Endothelial cell of umbilical vein (primary cell): Measurements from ENCODE around the gene APP. TPM values are rescaled to one million over a fixed set of nuclear protein-coding genes. Genes with fewer than 3 reads are reported as not detected.

Source experiments
- BruUV-seq: library from RNA; stranded (reverse); fragments of 400-500 nt; replicated peaks from 2 replicates; lab custom pipeline; 2021; lab: Mats Ljungman, UMichigan
- CTCF ChIA-PET: fragments of 300-600, 350-600 bp; sonication (Branson Sonifier 250); formaldehyde crosslinking; loops from one replicate; lab custom pipeline; 2021; ENCODE audit warnings: antibody characterized with exemption, inconsistent platforms; lab: Charles Lee
- POLR2A ChIA-PET: fragments of 300-600, 350-600 bp; sonication (Branson Sonifier 250); formaldehyde crosslinking; loops from one replicate; lab custom pipeline; 2021; ENCODE audit warnings: antibody characterized with exemption, inconsistent platforms; lab: Charles Lee
- DNase-seq: peaks from one replicate; pipeline ENCODE4 v3.0.0-alpha.2; 2011; ENCODE audit warnings: low read depth, low spot score
- FAIRE-seq: peaks from 2 replicates; lab custom pipeline; 2011; peaks lifted over from hg19 to GRCh38; lab: Jason Lieb, UNC
- H2AFZ ChIP-seq: 2 replicates; pipeline ENCODE4 v1.6.0; 2012; ENCODE audit warnings: low read depth, low read length, control low read depth, inconsistent platforms
- H3K27ac ChIP-seq: 2 replicates; pipeline ENCODE4 v1.5.1; 2011; ENCODE audit warnings: low read depth, mild to moderate bottlenecking, control low read depth, low read length, moderate library complexity; ENCODE audit not compliant: insufficient read depth
- H3K27me3 ChIP-seq, 2 experiments: 2 replicates each; pipeline versions ENCODE4 v1.6.0 to v1.6.1; 2011; ENCODE audit warnings: low read length in 2 of 2, mixed read lengths in 1 of 2; ENCODE audit not compliant: control insufficient read depth in 2 of 2, insufficient read depth in 2 of 2
- H3K36me3 ChIP-seq, 2 experiments: 2 replicates in 1 of 2; 3 replicates in 1 of 2; pipeline ENCODE4 v1.5.1; 2011; ENCODE audit warnings: low read length in 2 of 2, mild to moderate bottlenecking in 1 of 2, moderate library complexity in 1 of 2; ENCODE audit not compliant: control insufficient read depth in 2 of 2, insufficient read depth in 2 of 2; ENCODE audit errors: extremely low read depth in 1 of 2
- H3K4me1 ChIP-seq: 3 replicates; pipeline ENCODE4 v1.5.1; 2011; ENCODE audit warnings: mild to moderate bottlenecking, low read length; ENCODE audit not compliant: control insufficient read depth, insufficient read depth; ENCODE audit errors: extremely low read depth
- H3K4me2 ChIP-seq: 2 replicates; pipeline ENCODE4 v1.6.1; 2011; ENCODE audit warnings: low read length, control low read depth, mixed read lengths; ENCODE audit not compliant: insufficient read depth
- H3K4me3 ChIP-seq, 3 experiments: fragments of 200-600 bp in 1 of 3; sonication (generic), shearing (Covaris generic) in 1 of 3; replicated peaks in 1 of 3; 2 replicates each; pipeline ENCODE4 v1.5.1; 2011 to 2016; ENCODE audit warnings: control low read depth in 3 of 3, low read length in 3 of 3, mild to moderate bottlenecking in 2 of 3, inconsistent platforms in 1 of 3, low read depth in 1 of 3, moderate library complexity in 1 of 3; ENCODE audit not compliant: insufficient read depth in 1 of 3
- H3K79me2 ChIP-seq: 2 replicates; pipeline ENCODE4 v1.6.0; 2012; ENCODE audit warnings: low read length, inconsistent platforms; ENCODE audit not compliant: control insufficient read depth, insufficient read depth
- H3K9ac ChIP-seq: replicated peaks from 2 replicates; pipeline ENCODE3; 2011; ENCODE audit warnings: low read length, control low read depth; ENCODE audit not compliant: insufficient read depth; ENCODE audit errors: extremely low read depth
- H3K9me1 ChIP-seq: replicated peaks from 3 replicates; pipeline ENCODE4 v1.6.0; 2011; ENCODE audit warnings: mild to moderate bottlenecking, low read length; ENCODE audit not compliant: control insufficient read depth, insufficient read depth; ENCODE audit errors: extremely low read depth
- H3K9me3 ChIP-seq: replicated peaks from 2 replicates; pipeline ENCODE4 v1.5.1; 2012; ENCODE audit warnings: low read length, inconsistent platforms; ENCODE audit not compliant: control insufficient read depth, insufficient read depth
- H4K20me1 ChIP-seq: replicated peaks from 2 replicates; pipeline ENCODE3; 2011; ENCODE audit warnings: mild to moderate bottlenecking, low read length; ENCODE audit not compliant: control insufficient read depth, insufficient read depth; ENCODE audit errors: extremely low read depth
- EZH2 ChIP-seq: IDR thresholded peaks from 2 replicates; pipeline ENCODE4 v1.6.1; 2012; ENCODE audit warnings: borderline replicate concordance, low read depth, mild to moderate bottlenecking, moderate library complexity, low read length, inconsistent platforms; ENCODE audit not compliant: severe bottlenecking
- FOS ChIP-seq: IDR thresholded peaks from 2 replicates; pipeline ENCODE4 v1.6.1; 2011; ENCODE audit warnings: mild to moderate bottlenecking, low read length, moderate library complexity, borderline replicate concordance; ENCODE audit not compliant: insufficient read depth
- GATA2 ChIP-seq: IDR thresholded peaks from 2 replicates; pipeline ENCODE4 v1.7.0; 2011; ENCODE audit warnings: low read depth, mild to moderate bottlenecking, moderate library complexity, mixed read lengths, low read length; ENCODE audit not compliant: insufficient read length, insufficient read depth
- JUN ChIP-seq: IDR thresholded peaks from 2 replicates; pipeline ENCODE4 v1.6.1; 2011; ENCODE audit warnings: borderline replicate concordance, low read depth; ENCODE audit not compliant: insufficient read length, insufficient read depth
- MYC ChIP-seq: IDR thresholded peaks from one replicate; pipeline ENCODE4 v1.6.1; 2011; ENCODE audit warnings: mild to moderate bottlenecking, low read depth, low read length
- POLR2A ChIP-seq: IDR thresholded peaks from 2 replicates; pipeline ENCODE4 v1.6.1; 2012; ENCODE audit warnings: low read depth, mild to moderate bottlenecking, control low read depth, low read length
- POLR2AphosphoS5 ChIP-seq: IDR thresholded peaks from 2 replicates; pipeline ENCODE4 v1.6.1; 2012; ENCODE audit warnings: low read depth, mild to moderate bottlenecking, control low read depth, low read length, moderate library complexity; ENCODE audit not compliant: insufficient read depth
- dilution Hi-C: fragments of 300-500 bp; cut with MboI; formaldehyde crosslinking; loops from one replicate; pipeline ENCODE4 v1.15.0; 2019; ENCODE audit warnings: low sequenced_read_pairs; ENCODE audit not compliant: extremely low pct_ligation_motif_present
- intact Hi-C: fragments of 100-400 bp; cut with micrococcal nuclease; formaldehyde crosslinking; loops from one replicate; pipeline ENCODE4 v1.10.0; 2022
- polyA plus RNA-seq, 4 experiments: library from polyadenylated mRNA; depleted of rRNA in 3 of 4; stranded (reverse) in 3 of 4; unstranded in 1 of 4; fragments of >200 nt; gene quantifications; 2 replicates each; pipeline versions ENCODE4 v1.2.1 to v1.2.3, GENCODE V29; 2011 to 2012; ENCODE audit warnings: missing spikeins in 1 of 4
- total RNA-seq: library from RNA; stranded (reverse); gene quantifications from 2 replicates; pipeline ENCODE4 v1.2.3, GENCODE V29; 2021
- TF ChIP-seq, protein P1 (sequence below), 2 donors: IDR thresholded peaks; 1 replicate in 1 of 2; 2 replicates in 1 of 2; pipeline ENCODE4 v1.5.1; 2011; ENCODE audit warnings: low read length in 2 of 2, mild to moderate bottlenecking in 2 of 2, moderate library complexity in 2 of 2, control low read depth in 1 of 2, inconsistent platforms in 1 of 2, low read depth in 1 of 2; ENCODE audit not compliant: insufficient read depth in 1 of 2; ENCODE audit errors: extremely low read depth in 1 of 2
- TF ChIP-seq, protein P2 (sequence below): IDR thresholded peaks from 2 replicates; pipeline ENCODE4 v1.6.1; 2011; ENCODE audit not compliant: insufficient read depth, insufficient read length

Gene APP
- total and polyA plus RNA-seq, 2 donors (not counting 3 experiments of a cell fraction or from before 2014, with no cell fraction given), result 914 to 928 TPM

GRCh38 chr21:26148071-26148839, 22.3 kb downstream of the APP start:
- peak overlapping the region; percentile 75 for H3K27ac ChIP-seq
- peaks cover 0 to 4% of the 10 kb centered on the region in 2 experiments for H3K36me3 ChIP-seq
- H3K4me3 ChIP-seq, result peak overlapping the region in 1 of 3 experiments; percentile 17
- peak overlapping the region; percentile 66 for H3K4me2 ChIP-seq
- peak; percentile 64 for DNase-seq
- no peak overlapping the region for H2AFZ ChIP-seq
- peak overlapping the region; percentile 43 for H3K9ac ChIP-seq
- dilution Hi-C loops (no loop called here), intact Hi-C loops (loop anchor here (1.0 to 2.0 kb wide), 2 partner anchors 8 to 21 kb away; no protein-coding TSS in a partner anchor)
- H4K20me1 ChIP-seq, result no peaks in the 10 kb centered on the region
- POLR2A ChIA-PET, result interaction anchor here (1.2 kb wide), 1 partner anchor 8 kb away, joined by 3 read pairs; no protein-coding TSS in a partner anchor
- no peaks in the 10 kb centered on the region for H3K9me1 ChIP-seq
- CTCF ChIA-PET, result interaction anchor here (0.9 to 1.2 kb wide), 3 partner anchors 11 to 252 kb away, joined by 3 to 4 read pairs (median 3); no protein-coding TSS in a partner anchor
- peak; percentile 43 for TF ChIP-seq POLR2AphosphoS5
- TF ChIP-seq EZH2, result no peak
- TF ChIP-seq MYC, result no peak
- no peak for TF ChIP-seq JUN
- no TSS peak for BruUV-seq
- H3K79me2 ChIP-seq, result peaks cover 97% of the 10 kb centered on the region
- H3K9me3 ChIP-seq, result no peaks in the 10 kb centered on the region
- H3K27me3 ChIP-seq, result no peaks in the 10 kb centered on the region
- FAIRE-seq, result peak; percentile 83
- peaks cover 40% of the 10 kb centered on the region for H3K4me1 ChIP-seq

DNA sequence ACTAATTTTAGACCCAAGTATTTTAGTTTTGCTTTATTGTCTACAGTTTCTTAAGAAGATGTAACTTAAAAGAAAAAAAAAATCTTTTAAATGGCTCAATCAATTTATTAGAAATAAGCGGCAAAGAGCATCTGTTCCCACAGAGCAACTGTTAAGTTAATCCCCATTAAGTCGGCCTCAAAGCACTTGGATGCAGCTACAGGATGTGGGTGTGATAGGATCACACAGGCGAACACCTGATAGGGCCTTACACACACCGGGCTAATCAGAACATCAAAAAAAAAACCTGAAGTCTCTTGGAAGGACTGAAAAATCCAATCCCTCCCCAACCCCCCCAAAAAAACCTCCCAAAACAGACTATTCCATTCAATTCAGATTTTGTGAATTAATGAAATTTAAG, 23.0 kb downstream of the APP start:
- FAIRE-seq (no peak), DNase-seq (no peak)
- no peak overlapping the region for H3K4me3 ChIP-seq
- intact Hi-C loops, result no loop called here
- H3K9me1 ChIP-seq, result no peaks in the 10 kb centered on the region
- TF ChIP-seq POLR2A (no peak), FOS (no peak), GATA2 (no peak), MYC (no peak), JUN (no peak), POLR2AphosphoS5 (no peak), EZH2 (no peak)
- TF ChIP-seq, protein P1, sequence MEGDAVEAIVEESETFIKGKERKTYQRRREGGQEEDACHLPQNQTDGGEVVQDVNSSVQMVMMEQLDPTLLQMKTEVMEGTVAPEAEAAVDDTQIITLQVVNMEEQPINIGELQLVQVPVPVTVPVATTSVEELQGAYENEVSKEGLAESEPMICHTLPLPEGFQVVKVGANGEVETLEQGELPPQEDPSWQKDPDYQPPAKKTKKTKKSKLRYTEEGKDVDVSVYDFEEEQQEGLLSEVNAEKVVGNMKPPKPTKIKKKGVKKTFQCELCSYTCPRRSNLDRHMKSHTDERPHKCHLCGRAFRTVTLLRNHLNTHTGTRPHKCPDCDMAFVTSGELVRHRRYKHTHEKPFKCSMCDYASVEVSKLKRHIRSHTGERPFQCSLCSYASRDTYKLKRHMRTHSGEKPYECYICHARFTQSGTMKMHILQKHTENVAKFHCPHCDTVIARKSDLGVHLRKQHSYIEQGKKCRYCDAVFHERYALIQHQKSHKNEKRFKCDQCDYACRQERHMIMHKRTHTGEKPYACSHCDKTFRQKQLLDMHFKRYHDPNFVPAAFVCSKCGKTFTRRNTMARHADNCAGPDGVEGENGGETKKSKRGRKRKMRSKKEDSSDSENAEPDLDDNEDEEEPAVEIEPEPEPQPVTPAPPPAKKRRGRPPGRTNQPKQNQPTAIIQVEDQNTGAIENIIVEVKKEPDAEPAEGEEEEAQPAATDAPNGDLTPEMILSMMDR (IDR thresholded peaks at IDR 0.05; ENCODE audit: extremely low read depth in 1 of 2, insufficient read depth in 1 of 2, low read depth in 1 of 2, low read length in 2 of 2), result no peak
- TF ChIP-seq, protein P2, sequence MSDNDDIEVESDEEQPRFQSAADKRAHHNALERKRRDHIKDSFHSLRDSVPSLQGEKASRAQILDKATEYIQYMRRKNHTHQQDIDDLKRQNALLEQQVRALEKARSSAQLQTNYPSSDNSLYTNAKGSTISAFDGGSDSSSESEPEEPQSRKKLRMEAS, result no peak
- dilution Hi-C loops, result no loop called here
- no peaks in the 10 kb centered on the region for H3K9me3 ChIP-seq
- peak overlapping the region; percentile 75 for H3K27ac ChIP-seq
- ChIA-PET CTCF (interaction anchor here (1.0 kb wide), 2 partner anchors 10 to 17 kb away, joined by 3 read pairs; no protein-coding TSS in a partner anchor), POLR2A (interaction anchor here (1.2 kb wide), 1 partner anchor 7 kb away, joined by 3 read pairs; no protein-coding TSS in a partner anchor)
- H3K79me2 ChIP-seq, result peaks cover 96% of the 10 kb centered on the region
- H3K4me2 ChIP-seq, result peak overlapping the region; percentile 66
- H3K27me3 ChIP-seq, result no peaks in the 10 kb centered on the region
- H3K9ac ChIP-seq, result peak overlapping the region; percentile 23
- H3K4me1 ChIP-seq, result peaks cover 40% of the 10 kb centered on the region
- no peak overlapping the region for H2AFZ ChIP-seq
- H4K20me1 ChIP-seq, result no peaks in the 10 kb centered on the region
- no TSS peak for BruUV-seq
- peaks cover 0 to 4% of the 10 kb centered on the region in 2 experiments for H3K36me3 ChIP-seq
